MM.1S (cell line): ENCODE measurements around the gene PPP1R12B.
"Not testable (repeated sequence)": the region's sequence is repeated elsewhere in the genome, so short reads cannot be mapped to it uniquely, and the experiment has no call there.

ENCODE experiments used
- CTCF ChIP-seq: fragments of 300-600 bp; sonication (generic); IDR thresholded peaks from 2 replicates; pipeline ENCODE4 v1.5.1; 2016; ENCODE audit warnings: antibody characterized with exemption, low read length, mixed read lengths
- EZH2 ChIP-seq: fragments of 300-600 bp; sonication (generic); optimal IDR thresholded peaks from 2 replicates; pipeline ENCODE3; 2017; ENCODE audit warnings: low read depth, mild to moderate bottlenecking, antibody characterized with exemption, low read length, mixed read lengths

DNA sequence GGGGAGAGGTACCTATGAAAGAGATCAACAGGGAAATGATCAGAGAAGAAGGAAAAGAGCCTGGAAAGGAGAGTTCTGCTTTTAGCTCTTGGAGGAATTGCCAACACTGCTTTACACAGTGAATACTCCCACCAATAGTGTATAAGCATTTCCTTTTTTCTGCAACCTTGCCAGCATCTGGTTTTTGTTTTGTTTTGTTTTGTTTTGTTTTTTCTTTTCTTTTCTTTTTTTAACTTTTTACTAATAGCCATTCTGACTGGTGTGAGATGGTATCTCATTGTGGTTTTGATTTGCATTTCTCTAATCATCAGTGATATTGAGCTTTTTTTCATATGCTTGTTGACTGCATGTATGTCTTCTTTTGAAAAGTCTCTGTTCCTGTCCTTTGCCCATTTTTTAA is 165.4 kb downstream of the PPP1R12B start:
- TF ChIP-seq CTCF, EZH2: not testable (repeated sequence)
